Measurements from ENCODE around the gene SPAAR. TPM values are rescaled to one million over a fixed set of nuclear protein-coding genes. Genes with fewer than 3 reads are reported as not detected.
A peak's percentile ranks its signal among the peaks of the same experiment; 100 is the strongest.
"Not testable (repeated sequence)": the region's sequence is repeated elsewhere in the genome, so short reads cannot be mapped to it uniquely, and the experiment has no call there.

The SPAAR gene
- total and polyA plus RNA-seq, 4 experiments from 2014 or later: not detected

DNA sequence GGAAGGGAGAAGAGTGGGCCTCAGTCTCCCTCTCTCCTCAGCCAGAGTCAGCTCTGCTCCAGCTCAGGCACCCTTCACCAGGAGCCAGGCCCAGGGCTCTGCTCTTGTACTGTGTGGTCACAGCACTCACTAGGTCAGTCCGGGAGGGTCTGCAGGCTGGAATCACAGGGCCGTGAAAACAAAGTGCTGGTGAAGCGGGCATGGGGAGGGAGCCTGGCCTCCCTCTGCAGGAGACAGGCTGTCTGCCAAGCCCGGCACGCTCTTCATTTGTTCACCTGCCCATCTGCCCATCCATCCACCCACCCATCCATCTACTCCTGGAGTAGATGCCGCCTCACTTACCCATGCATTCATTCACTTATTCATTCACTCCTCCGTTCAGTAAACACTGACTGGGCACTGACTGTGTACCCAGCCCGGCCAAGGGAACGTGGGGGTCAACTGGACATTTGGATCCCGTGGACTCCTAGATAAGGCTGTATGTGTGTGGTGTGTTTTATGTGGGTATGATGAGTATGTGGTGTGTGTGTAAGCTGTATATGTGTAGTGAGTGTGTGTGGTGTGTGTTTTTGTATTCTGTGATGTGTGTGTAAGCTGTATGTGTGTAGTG lies 3.6 kb downstream of the SPAAR start:
- POLR2A ChIA-PET (ENCODE audit: partially characterized antibody): interaction anchor here (1.4 to 3.1 kb wide), 2 partner anchors 27 to 33 kb away, joined by 5 to 9 read pairs; no protein-coding TSS in a partner anchor
- H3K4me3 Mint-ChIP-seq: peak overlapping the region in 1 of 8 donors; percentile 23

DNA sequence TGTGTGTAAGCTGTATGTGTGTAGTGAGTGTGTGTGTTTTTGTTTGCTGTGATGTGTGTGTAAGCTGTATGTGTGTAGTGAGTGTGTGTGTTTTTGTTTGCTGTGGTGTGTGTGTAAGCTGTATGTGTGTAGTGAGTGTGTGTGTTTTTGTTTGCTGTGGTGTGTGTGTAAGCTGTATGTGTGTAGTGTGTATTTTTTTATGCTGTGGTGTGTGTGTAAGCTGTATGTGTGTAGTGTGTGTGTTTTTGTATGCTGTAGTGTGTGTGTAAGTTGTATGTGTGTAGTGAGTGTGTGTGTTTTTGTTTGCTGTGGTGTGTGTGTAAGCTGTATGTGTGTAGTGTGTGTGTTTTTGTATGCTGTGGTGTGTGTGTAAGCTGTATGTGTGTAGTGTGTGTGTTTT lies 4.1 kb downstream of the SPAAR start:
- H3K36me3 ChIP-seq (ENCODE audit: insufficient read depth, low read length); H3K36me3 Mint-ChIP-seq; H3K9me3 Mint-ChIP-seq; H3K27me3 Mint-ChIP-seq; H3K4me3 ChIP-seq (ENCODE audit: low read length in 2 of 2); H3K4me3 Mint-ChIP-seq; H3K9me3 ChIP-seq (ENCODE audit: control insufficient read depth in 1 of 2, low read length in 2 of 2); H3K27ac ChIP-seq (ENCODE audit: low read depth, low read length); H3K27me3 ChIP-seq (ENCODE audit: insufficient read depth, low read length); DNase-seq; intact Hi-C loops (cut with micrococcal nuclease); H3K27ac Mint-ChIP-seq: not testable (repeated sequence)
- ChIA-PET CTCF (ENCODE audit: partially characterized antibody) (interaction anchor here (0.9 to 17.5 kb wide), 5 partner anchors 10 to 217 kb away, joined by 3 to 379 read pairs (median 9); no protein-coding TSS in a partner anchor), POLR2A (ENCODE audit: partially characterized antibody) (interaction anchor here (3.1 kb wide), 1 partner anchor 27 kb away, joined by 9 read pairs; no protein-coding TSS in a partner anchor)
- peaks cover 47% of the 10 kb centered on the region for H3K4me1 ChIP-seq (ENCODE audit: insufficient read depth, low read length)
- H3K4me1 Mint-ChIP-seq: peaks cover 36 to 51% (median 40%) of the 10 kb centered on the region in 4 donors

More for the DNA sequence above, 3.6 kb downstream of the SPAAR start:
- CTCF ChIA-PET (ENCODE audit: partially characterized antibody): interaction anchor here (0.9 to 17.5 kb wide), 4 partner anchors 11 to 216 kb away, joined by 3 to 379 read pairs (median 14); no protein-coding TSS in a partner anchor
- Histone ChIP-seq H3K36me3 (ENCODE audit: insufficient read depth, low read length) (no peaks in the 10 kb centered on the region), H3K4me1 (ENCODE audit: insufficient read depth, low read length) (peaks cover 52% of the 10 kb centered on the region), H3K27ac (ENCODE audit: low read depth, low read length) (no peak overlapping the region), H3K4me3 (ENCODE audit: low read length in 2 of 2) (no peak overlapping the region), H3K9me3 (ENCODE audit: control insufficient read depth in 1 of 2, low read length in 2 of 2) (no peaks in the 10 kb centered on the region), H3K27me3 (ENCODE audit: insufficient read depth, low read length) (no peaks in the 10 kb centered on the region)
- intact Hi-C loops (cut with micrococcal nuclease): no loop called here
- Mint-ChIP-seq H3K9me3 (no peaks in the 10 kb centered on the region), H3K27me3 (no peaks in the 10 kb centered on the region), H3K36me3 (no peaks in the 10 kb centered on the region), H3K27ac (peak overlapping the region in 2 of 7 donors; percentile 79 to 88), H3K4me1 (peaks cover 37 to 53% (median 43%) of the 10 kb centered on the region in 4 donors)
- DNase-seq: no peak

DNA sequence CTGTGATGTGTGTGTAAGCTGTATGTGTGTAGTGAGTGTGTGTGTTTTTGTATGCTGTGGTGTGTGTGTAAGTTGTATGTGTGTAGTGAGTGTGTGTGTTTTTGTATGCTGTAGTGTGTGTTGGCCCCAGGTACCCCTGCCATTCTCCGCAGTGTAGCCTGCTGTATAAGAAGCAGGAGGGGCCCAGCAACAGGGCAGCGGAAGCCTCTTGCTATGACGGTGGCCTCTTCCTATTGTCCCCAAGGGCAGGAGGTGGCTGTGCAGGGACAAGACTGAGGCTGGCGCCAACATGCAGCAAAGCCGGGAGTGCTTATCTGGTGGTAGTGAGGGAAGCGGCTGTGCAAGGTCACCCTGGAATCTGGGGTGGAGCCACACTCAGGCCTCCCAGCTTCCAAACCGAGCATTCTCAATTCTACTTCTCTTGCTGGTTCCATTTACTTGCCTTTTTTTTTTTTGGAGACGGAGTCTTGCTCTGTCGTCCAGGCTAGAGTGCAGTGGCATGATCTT lies 5.1 kb downstream of the SPAAR start:
- Histone ChIP-seq H3K4me1 (ENCODE audit: insufficient read depth, low read length) (peaks cover 38% of the 10 kb centered on the region), H3K4me3 (ENCODE audit: low read length in 2 of 2) (no peak overlapping the region), H3K27ac (ENCODE audit: low read depth, low read length) (no peak overlapping the region), H3K27me3 (ENCODE audit: insufficient read depth, low read length) (no peaks in the 10 kb centered on the region), H3K36me3 (ENCODE audit: insufficient read depth, low read length) (no peaks in the 10 kb centered on the region), H3K9me3 (ENCODE audit: control insufficient read depth in 1 of 2, low read length in 2 of 2) (no peaks in the 10 kb centered on the region)
- CTCF ChIA-PET (ENCODE audit: partially characterized antibody): interaction anchor here (1.5 to 17.5 kb wide), 3 partner anchors 11 to 32 kb away, joined by 4 to 379 read pairs (median 9); no protein-coding TSS in a partner anchor
- no peaks in the 10 kb centered on the region for H3K27me3 Mint-ChIP-seq
- POLR2A ChIA-PET (ENCODE audit: partially characterized antibody): interaction anchor here (3.1 kb wide), 1 partner anchor 26 kb away, joined by 9 read pairs; no protein-coding TSS in a partner anchor
- intact Hi-C loops (cut with micrococcal nuclease): no loop called here
- no peaks in the 10 kb centered on the region for H3K36me3 Mint-ChIP-seq
- no peaks in the 10 kb centered on the region for H3K9me3 Mint-ChIP-seq
- peaks cover 32 to 51% (median 35%) of the 10 kb centered on the region in 4 donors for H3K4me1 Mint-ChIP-seq
- no peak overlapping the region for H3K4me3 Mint-ChIP-seq
- DNase-seq: peak in 1 of 5 donors; percentile 22
- H3K27ac Mint-ChIP-seq: no peak overlapping the region

DNA sequence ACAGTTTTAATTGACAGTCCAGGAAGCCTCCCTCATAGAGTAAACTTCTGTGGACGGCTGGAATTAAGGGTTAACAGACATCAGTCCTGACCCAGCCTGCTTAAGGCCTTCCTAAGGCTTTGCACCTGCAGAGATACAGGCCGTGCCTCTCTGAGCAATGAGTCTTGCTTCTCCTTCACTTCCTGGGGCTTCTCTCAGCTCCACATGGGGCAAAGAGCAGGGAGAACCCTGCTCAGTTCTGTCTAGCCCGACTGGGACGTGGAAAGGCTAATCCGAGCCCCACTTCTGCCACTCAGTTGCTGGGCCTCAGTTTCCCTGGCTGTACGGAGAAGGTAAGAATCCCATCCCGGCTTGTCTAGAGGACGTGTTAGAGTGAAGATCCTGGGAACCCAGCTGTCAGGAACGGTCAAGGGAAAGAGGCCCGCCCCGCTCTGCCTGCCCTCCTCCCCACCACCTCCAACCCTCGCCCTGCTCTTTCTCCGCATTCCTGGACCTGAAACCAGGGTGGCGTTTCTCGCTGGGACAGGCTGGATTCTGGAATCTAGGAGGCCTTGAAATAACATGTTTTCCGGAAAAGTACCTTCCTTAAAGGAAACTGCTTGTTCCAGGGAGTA lies 6.5 kb downstream of the SPAAR start:
- Histone ChIP-seq H3K27me3 (ENCODE audit: insufficient read depth, low read length) (no peaks in the 10 kb centered on the region), H3K36me3 (ENCODE audit: insufficient read depth, low read length) (no peaks in the 10 kb centered on the region), H3K9me3 (ENCODE audit: control insufficient read depth in 1 of 2, low read length in 2 of 2) (no peaks in the 10 kb centered on the region), H3K27ac (ENCODE audit: low read depth, low read length) (no peak overlapping the region), H3K4me1 (ENCODE audit: insufficient read depth, low read length) (peaks cover 23% of the 10 kb centered on the region), H3K4me3 (ENCODE audit: low read length in 2 of 2) (no peak overlapping the region)
- peaks cover 23 to 39% (median 25%) of the 10 kb centered on the region in 4 donors for H3K4me1 Mint-ChIP-seq
- ChIA-PET CTCF (ENCODE audit: partially characterized antibody) (interaction anchor here (0.6 to 0.7 kb wide), 2 partner anchors 29 to 624 kb away, joined by 4 read pairs; no protein-coding TSS in a partner anchor), POLR2A (ENCODE audit: partially characterized antibody) (interaction anchor here (0.6 to 3.1 kb wide), 2 partner anchors 25 to 31 kb away, joined by 3 to 9 read pairs; no protein-coding TSS in a partner anchor)
- intact Hi-C loops (cut with micrococcal nuclease): no loop called here
- H3K9me3 Mint-ChIP-seq: no peaks in the 10 kb centered on the region
- DNase-seq: no peak
- H3K27me3 Mint-ChIP-seq: no peaks in the 10 kb centered on the region
- no peak overlapping the region for H3K4me3 Mint-ChIP-seq
- peak overlapping the region in 3 of 7 donors; percentile 19 to 75 (median 36) for H3K27ac Mint-ChIP-seq
- H3K36me3 Mint-ChIP-seq: no peaks in the 10 kb centered on the region

DNA sequence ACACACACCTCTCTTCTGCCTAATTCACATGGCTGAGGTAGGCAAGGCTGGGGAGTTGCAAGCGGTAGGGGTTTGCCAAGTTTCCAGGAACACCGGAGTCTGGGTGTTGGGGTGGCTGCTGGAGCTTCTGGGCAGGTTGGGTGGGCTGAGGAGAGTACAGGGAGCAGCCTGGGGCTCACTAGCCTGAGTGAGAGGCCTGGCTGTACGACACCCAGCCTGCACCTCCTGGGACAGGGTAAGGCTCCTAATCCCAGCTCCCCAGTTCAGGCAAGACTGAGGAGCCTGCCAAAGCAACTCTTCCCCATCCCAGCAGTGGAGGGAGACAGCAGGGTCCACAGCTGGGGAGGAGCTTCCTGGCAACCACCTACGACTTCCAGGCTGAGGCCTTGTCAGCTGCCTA lies 8.0 kb downstream of the SPAAR start:
- H3K27me3 Mint-ChIP-seq: no peaks in the 10 kb centered on the region
- no peaks in the 10 kb centered on the region for H3K36me3 Mint-ChIP-seq
- peak overlapping the region in 4 of 7 donors; percentile 6 to 80 (median 52) for H3K27ac Mint-ChIP-seq
- no peaks in the 10 kb centered on the region for H3K27me3 ChIP-seq (ENCODE audit: insufficient read depth, low read length)
- DNase-seq: no peak
- H3K9me3 ChIP-seq (ENCODE audit: control insufficient read depth in 1 of 2, low read length in 2 of 2): no peaks in the 10 kb centered on the region
- no peaks in the 10 kb centered on the region for H3K9me3 Mint-ChIP-seq
- intact Hi-C loops (cut with micrococcal nuclease): no loop called here
- ChIA-PET CTCF (ENCODE audit: partially characterized antibody) (interaction anchor here (0.5 to 7.6 kb wide), 3 partner anchors 14 to 1852 kb away, joined by 3 to 50 read pairs (median 5); no protein-coding TSS in a partner anchor), POLR2A (ENCODE audit: partially characterized antibody) (interaction anchor here (1.0 kb wide), 1 partner anchor 18 kb away, joined by 3 read pairs; no protein-coding TSS in a partner anchor)
- no peak overlapping the region for H3K4me3 Mint-ChIP-seq
- H3K4me1 ChIP-seq (ENCODE audit: insufficient read depth, low read length): peaks cover 11% of the 10 kb centered on the region
- H3K4me3 ChIP-seq (ENCODE audit: low read length in 2 of 2): no peak overlapping the region
- no peak overlapping the region for H3K27ac ChIP-seq (ENCODE audit: low read depth, low read length)
- H3K4me1 Mint-ChIP-seq: peaks cover 12 to 31% (median 13%) of the 10 kb centered on the region in 4 donors
- H3K36me3 ChIP-seq (ENCODE audit: insufficient read depth, low read length): no peaks in the 10 kb centered on the region

DNA sequence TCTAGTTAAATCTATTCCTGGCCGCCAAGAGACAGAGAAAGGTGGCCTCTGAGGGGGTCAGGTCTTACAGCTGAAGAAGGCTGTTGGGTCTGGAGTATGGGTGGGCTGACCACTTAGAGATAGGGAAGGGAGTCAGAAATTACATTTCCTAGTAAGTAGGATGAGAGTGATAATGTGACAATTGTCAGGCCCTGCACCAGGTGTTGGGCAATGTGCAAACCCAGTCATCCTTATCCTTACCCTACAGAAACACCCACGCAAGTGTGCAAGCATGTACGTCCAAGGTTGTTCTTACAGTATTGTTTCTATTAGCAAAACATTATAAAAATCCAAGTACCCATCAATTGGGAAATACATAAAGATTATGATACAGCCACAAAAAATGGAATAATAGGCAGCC lies 9.5 kb downstream of the SPAAR start:
- ChIA-PET CTCF (ENCODE audit: partially characterized antibody) (interaction anchor here (0.6 to 7.6 kb wide), 7 partner anchors 14 to 36 kb away, joined by 3 to 50 read pairs (median 4); no protein-coding TSS in a partner anchor), POLR2A (ENCODE audit: partially characterized antibody) (no interaction called here)
- Mint-ChIP-seq H3K9me3 (no peaks in the 10 kb centered on the region), H3K4me3 (no peak overlapping the region), H3K4me1 (peaks cover 10 to 33% (median 11%) of the 10 kb centered on the region in 4 donors), H3K36me3 (no peaks in the 10 kb centered on the region), H3K27ac (peak overlapping the region in 4 of 7 donors; percentile 26 to 57 (median 35)), H3K27me3 (no peaks in the 10 kb centered on the region)
- intact Hi-C loops (cut with micrococcal nuclease): no loop called here
- DNase-seq: no peak
- Histone ChIP-seq H3K27ac (ENCODE audit: low read depth, low read length) (no peak overlapping the region), H3K4me3 (ENCODE audit: low read length in 2 of 2) (no peak overlapping the region), H3K27me3 (ENCODE audit: insufficient read depth, low read length) (no peaks in the 10 kb centered on the region), H3K36me3 (ENCODE audit: insufficient read depth, low read length) (no peaks in the 10 kb centered on the region), H3K4me1 (ENCODE audit: insufficient read depth, low read length) (no peaks in the 10 kb centered on the region), H3K9me3 (ENCODE audit: control insufficient read depth in 1 of 2, low read length in 2 of 2) (no peaks in the 10 kb centered on the region)

Measured in CD4-positive, alpha-beta memory T cell (primary cell).